Ectodermal cell (in vitro differentiated cells): Measurements from ENCODE around the gene LRRC74B.
"Not testable (repeated sequence)": the region's sequence is repeated elsewhere in the genome, so short reads cannot be mapped to it uniquely, and the experiment has no call there.

Experiments
- H3K27ac ChIP-seq: 2 replicates; pipeline ENCODE4 v1.7.0; 2013; ENCODE audit warnings: mild to moderate bottlenecking, low read depth, low read length; ENCODE audit not compliant: insufficient read depth, poor library complexity, severe bottlenecking
- H3K27me3 ChIP-seq: 2 replicates; pipeline ENCODE4 v1.7.0; 2013; ENCODE audit warnings: mild to moderate bottlenecking, low read length; ENCODE audit not compliant: insufficient read depth, control insufficient read depth, poor library complexity, severe bottlenecking
- H3K36me3 ChIP-seq: one replicate; pipeline ENCODE4 v1.7.0; 2013; ENCODE audit warnings: low read length; ENCODE audit not compliant: control insufficient read depth, insufficient read depth
- H3K4me1 ChIP-seq: one replicate; pipeline ENCODE4 v1.7.0; 2013; ENCODE audit warnings: low read length; ENCODE audit not compliant: control insufficient read depth, insufficient read depth
- H3K4me3 ChIP-seq: 2 replicates; pipeline ENCODE4 v1.7.0; 2013; ENCODE audit warnings: low read depth, low read length, control low read depth; ENCODE audit not compliant: insufficient read depth
- H3K9me3 ChIP-seq: 2 replicates; pipeline ENCODE4 v1.7.0; 2013; ENCODE audit warnings: mild to moderate bottlenecking, low read length, moderate library complexity; ENCODE audit not compliant: control insufficient read depth
- WGBS, 2 experiments: methylation state at CpG; one replicate each; pipeline ENCODE4 v1.1.7; 2013; ENCODE audit warnings: missing lambda C conversion rate in 2 of 2; 5-methylcytosine and 5-hydroxymethylcytosine counted together

LRRC74B gene

DNA sequence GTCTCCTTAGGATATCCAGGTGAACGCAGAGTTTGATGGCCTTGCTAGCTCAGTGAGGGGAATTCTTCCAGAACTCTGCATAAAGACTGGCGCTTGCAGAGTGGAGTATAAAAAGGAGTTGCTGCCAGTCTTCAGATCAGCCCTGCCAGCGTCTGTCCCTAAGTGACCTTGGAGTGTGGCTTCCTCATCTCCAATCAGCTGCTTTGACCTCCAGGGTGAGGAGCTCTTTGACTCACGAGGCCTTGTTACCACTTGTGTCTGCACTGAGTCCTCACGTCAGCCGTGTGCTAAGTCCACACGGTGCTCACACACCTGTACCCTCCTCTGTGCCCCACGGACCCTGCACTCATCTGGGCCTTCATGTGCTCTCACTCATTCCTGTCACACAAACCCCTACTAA, 14.6 kb downstream of the LRRC74B start:
- 96 to 100% methylated on average over 3 to 4 of the region's 8 CpGs for WGBS, 2 experiments
- not testable (repeated sequence) for H3K9me3 ChIP-seq, H3K27ac ChIP-seq, H3K4me3 ChIP-seq, H3K4me1 ChIP-seq, H3K27me3 ChIP-seq, H3K36me3 ChIP-seq

DNA sequence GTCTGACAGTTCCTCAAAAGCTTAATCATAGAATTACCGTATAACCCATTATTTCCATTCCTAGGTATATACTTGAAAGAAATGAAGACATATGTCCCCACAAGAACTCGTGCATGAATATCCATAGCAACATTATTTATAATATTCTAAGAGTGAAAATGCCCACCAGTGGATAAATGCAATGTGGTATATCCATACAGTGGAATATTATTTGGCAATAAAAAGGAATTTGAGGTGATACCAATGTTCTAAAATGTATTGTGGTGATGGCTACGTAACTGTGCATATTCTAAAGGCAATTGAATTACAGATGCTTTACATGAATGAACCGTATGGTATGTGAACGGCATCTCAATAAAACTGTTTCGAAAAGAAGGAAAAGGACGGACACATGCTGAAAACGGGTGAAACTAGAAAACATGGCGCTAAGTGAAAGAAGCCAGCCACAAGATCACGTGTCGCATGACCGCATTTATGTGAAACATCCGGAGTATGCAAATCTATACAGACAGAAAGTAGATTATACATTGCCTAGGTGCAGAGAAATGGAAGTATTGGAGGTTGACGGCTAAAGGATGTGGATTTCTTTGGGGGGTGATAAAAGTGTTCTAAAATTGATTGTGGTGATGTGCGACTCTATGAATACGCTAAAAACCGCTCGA, 16.0 kb downstream of the LRRC74B start:
- H3K9me3 ChIP-seq, H3K27me3 ChIP-seq, H3K4me3 ChIP-seq, H3K27ac ChIP-seq, H3K36me3 ChIP-seq, H3K4me1 ChIP-seq: not testable (repeated sequence)
- 91 to 97% methylated on average over 14 to 15 of the region's 18 CpGs for WGBS, 2 experiments

DNA sequence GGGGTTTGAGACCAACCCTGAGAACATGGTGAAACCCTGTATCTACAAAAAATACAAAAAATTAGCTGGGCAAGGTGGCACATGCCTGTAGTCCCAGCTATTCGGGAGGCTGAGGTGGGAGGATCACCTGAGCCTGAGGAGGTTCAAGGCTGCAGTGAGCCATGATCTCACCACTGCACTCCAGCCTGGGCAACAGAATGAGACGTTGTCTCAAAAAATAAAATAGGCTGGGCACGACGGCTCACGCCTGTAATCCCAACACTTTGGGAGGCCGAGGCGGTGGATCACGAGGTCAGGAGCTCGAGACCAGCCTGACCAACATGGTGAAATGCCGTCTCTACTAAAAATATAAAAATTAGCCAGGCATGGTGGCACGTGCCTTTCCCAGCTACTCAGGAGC, 18.7 kb downstream of the LRRC74B start:
- not testable (repeated sequence) for H3K4me1 ChIP-seq, H3K36me3 ChIP-seq, H3K4me3 ChIP-seq, H3K27me3 ChIP-seq, H3K9me3 ChIP-seq, H3K27ac ChIP-seq
- 91% methylated on average over 11 of the region's 11 CpGs for WGBS, 2 experiments

DNA sequence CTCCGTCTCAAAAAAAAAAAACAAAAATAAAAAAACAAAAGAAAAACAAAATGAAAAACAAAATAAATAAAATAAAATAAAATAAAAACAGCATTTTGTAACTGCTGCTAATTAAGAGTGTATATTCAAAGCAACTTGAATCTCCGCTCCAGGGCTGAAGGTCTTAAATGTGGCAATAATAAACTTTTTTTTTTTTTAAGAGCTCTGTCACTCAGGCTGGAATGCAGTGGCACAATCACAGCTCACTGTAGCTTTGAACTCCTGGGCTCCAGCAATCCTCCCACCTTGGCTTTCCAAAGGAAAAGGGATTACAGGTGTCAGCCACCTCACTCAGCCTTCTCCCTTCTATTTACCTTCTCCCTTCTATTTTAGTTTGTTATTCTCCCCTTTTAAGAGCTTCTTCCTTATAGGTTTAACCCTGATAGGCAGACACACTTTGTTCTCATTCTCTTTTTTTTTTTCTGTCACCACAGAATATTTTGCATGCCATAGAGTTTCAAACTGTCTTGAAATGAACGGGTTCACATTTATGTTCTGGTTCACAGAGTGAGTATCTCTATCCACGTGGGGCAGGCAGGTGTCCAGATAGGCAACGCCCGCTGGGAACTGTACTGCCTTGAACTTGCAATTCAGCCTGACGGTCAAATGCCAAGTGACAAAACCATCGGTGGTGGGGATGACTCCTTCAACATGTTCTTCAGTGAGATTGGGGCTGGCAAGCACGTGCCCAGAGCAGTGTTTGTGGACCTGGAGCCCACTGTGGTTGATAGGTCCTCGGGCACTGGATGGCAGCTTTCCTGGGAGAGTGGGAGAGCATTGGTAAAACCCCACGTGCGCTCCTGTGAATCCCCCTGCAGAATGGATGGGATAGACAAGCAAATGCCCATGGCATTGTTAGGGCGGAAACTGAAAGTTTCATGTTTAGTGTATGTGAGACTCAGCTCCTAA, 19.4 kb downstream of the LRRC74B start:
- Histone ChIP-seq H3K4me1 (no peaks in the 10 kb centered on the region), H3K4me3 (no peak overlapping the region), H3K27ac (no peak overlapping the region), H3K27me3 (no peaks in the 10 kb centered on the region), H3K9me3 (no peaks in the 10 kb centered on the region), H3K36me3 (no peaks in the 10 kb centered on the region)
- WGBS, 2 experiments: 82 to 84% methylated on average over 12 to 13 of the region's 13 CpGs

DNA sequence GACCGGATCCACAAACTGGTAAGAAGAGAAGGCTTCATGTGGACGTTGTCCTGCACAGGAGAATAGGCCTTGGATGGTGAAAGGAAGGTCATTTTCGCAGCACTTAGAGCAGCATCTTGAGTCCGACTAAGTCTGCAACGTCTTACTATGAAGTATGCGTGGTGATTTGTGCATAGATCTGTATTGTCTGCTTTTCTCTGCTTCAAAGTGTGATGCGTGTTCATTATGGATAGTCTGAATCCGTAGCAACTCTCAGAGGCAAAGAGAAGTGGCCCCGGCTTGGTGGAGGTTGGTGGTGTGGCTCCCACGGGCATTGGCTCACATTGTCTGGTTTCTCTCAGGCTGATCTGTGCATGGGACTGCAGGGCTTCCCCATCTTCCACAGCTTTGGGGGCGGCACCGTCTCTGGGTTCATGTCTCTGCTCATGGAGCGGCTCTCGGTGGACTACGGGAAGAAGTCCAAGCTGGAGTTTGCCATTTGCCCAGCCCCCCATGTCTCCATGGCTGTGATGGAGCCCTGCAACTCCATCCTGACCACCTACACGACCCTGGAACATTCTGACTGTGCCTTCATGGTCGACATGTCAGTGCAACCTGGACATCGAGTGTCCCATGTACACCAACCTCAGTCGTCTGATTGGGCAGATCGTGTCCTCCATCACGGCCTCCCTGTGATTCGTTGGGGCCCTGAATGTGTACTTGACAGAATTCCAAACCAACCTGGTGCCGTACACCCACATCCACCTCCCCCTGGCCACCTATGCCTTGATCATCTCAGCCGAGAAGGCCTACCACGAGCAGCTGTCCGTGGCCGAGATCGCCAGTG, 21.5 kb downstream of the LRRC74B start:
- Histone ChIP-seq H3K27ac (no peak overlapping the region), H3K36me3 (no peaks in the 10 kb centered on the region), H3K9me3 (no peaks in the 10 kb centered on the region), H3K4me3 (no peak overlapping the region), H3K4me1 (no peaks in the 10 kb centered on the region), H3K27me3 (no peaks in the 10 kb centered on the region)
- 89 to 90% methylated on average over 28 of the region's 28 CpGs for WGBS, 2 experiments

DNA sequence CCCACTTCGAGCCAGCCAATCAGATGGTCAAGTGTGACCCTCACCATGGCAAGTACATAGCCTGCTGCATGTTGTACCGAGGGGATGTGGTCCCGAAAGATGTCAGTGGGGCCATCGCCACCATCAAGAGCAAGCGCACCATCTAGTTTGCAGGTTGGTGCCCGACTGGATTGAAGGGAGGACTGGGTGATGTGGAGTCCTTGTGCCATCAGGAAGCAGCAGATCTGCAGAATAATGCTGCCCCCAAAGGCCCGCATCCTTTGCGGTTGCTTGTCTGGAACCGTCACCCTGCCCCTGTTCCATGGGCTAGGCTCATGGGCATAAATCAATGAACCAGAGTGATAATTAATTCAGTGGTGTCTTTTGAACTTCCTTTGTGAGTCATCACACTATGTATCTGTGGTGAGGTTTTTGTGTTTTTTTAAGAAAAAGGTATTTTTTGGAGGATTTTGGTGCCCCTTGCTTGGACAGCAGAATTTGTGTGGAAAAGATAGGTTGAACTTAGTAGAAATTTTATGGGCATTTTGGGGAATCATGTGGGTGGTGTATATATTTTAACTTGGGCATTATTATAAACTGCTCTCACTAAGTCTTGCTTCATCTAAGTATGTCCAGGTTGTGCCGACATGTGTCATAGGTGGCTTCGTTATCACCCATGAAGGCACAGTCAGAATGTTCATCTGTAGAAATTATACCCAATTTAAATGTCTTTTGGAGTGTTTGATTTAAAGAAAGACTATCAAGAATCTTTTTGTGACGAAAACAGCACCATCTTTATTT, 22.3 kb downstream of the LRRC74B start:
- no peaks in the 10 kb centered on the region for H3K4me1 ChIP-seq
- no peak overlapping the region for H3K27ac ChIP-seq
- H3K36me3 ChIP-seq: no peaks in the 10 kb centered on the region
- no peaks in the 10 kb centered on the region for H3K9me3 ChIP-seq
- 95 to 96% methylated on average over 12 of the region's 12 CpGs for WGBS, 2 experiments
- H3K4me3 ChIP-seq: no peak overlapping the region
- no peaks in the 10 kb centered on the region for H3K27me3 ChIP-seq

DNA sequence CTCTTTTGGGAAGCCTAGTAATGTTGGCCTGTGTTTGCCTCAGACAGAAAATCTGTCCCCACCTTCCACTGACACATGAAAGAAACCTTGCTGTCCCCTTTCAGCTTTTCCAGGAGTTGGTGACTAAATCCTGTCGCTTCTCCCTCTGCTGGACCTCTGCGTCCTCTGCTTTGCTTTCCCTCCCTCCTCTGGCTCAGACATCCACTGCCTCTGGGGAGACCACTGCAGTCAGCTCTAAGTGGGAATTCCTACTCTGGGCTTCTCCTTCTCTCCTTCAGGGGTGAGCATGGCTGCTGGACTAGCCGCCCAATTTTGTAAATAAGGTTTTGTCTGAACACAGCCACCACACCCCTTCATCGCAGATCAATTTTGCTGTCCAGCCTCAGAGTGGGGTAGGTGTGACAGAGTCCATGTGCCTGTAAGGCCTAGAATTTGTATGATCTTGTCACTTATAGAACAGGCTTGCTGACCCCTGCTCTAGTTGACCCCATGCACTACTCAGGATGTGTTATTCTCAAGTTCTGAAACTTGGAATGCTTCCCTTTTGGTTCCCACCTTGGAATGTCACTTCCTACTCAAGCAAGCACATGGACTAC, 23.0 kb downstream of the LRRC74B start:
- Histone ChIP-seq H3K27me3 (no peaks in the 10 kb centered on the region), H3K4me3 (no peak overlapping the region), H3K36me3 (no peaks in the 10 kb centered on the region), H3K27ac (no peak overlapping the region), H3K4me1 (no peaks in the 10 kb centered on the region), H3K9me3 (no peaks in the 10 kb centered on the region)
- 75 to 78% methylated on average over 4 of the region's 4 CpGs for WGBS, 2 experiments

DNA sequence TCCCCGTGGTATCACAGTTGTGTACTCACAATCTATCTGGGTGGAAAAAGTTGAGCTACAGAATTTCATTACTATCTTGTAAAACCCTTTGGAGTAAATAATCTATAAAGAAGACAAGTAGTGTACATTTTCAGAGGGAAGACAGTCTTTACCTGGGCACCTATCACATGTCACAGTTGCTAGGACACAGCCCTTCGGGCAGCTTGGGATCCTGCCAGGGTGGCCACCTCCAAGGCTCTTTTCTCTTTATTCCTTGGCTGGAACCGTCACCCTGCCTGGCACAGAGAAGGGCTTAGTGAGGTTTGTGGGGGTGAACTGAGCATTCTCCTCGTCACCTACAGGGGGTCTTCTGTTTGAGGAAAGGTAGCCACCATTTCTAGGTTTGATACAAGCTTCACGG, 23.6 kb downstream of the LRRC74B start:
- 68 to 78% methylated on average over 5 of the region's 5 CpGs for WGBS, 2 experiments
- H3K27ac ChIP-seq: no peak overlapping the region
- H3K4me1 ChIP-seq: no peaks in the 10 kb centered on the region
- H3K27me3 ChIP-seq: no peaks in the 10 kb centered on the region
- H3K36me3 ChIP-seq: no peaks in the 10 kb centered on the region
- H3K9me3 ChIP-seq: no peaks in the 10 kb centered on the region
- no peak overlapping the region for H3K4me3 ChIP-seq

DNA sequence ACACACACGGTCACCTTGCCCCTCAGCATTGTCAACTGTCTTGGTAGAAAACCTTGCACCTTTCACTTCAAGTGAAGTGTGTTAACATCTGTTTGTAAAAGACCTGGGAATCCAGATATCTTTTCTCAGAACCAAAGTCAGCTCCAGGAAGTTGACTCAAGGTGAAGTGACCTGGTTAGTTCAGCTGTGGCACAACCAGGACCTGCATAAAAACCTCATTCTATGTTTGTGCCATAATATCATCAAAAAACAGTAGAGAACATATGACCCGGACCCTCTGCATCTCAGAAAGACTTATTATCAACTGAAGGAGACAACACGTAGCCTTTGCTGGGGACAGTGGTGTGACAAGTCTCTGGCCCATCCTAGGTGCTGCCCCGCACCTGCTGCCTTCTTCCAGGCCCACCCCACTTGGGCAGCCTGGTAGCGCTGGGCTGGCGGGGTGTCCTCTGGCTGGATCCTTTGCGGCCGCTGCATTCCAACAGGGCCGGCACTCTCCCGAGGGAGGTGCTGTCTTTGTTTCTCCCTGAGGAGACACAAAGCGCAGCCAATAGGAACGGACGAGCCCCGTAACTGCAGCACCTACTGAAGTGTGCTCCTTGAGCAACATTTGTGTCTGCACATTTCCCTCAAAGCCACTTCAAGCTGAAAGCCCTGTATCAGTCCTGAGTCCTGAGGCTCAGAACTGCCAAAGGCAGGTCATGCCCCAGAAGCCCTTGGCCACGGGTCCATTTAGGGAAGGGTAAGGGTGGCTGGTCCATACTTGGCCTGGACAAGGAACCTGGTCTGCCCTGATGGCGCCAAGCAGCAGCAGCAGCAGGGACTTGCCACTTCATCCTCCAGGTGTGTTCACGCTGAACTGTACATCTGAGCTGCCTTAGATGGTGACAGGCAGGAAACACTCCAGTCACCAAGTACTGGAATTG, 25.2 kb downstream of the LRRC74B start:
- no peaks in the 10 kb centered on the region for H3K9me3 ChIP-seq
- no peaks in the 10 kb centered on the region for H3K27me3 ChIP-seq
- H3K27ac ChIP-seq: no peak overlapping the region
- no peaks in the 10 kb centered on the region for H3K36me3 ChIP-seq
- WGBS, 2 experiments: 91 to 92% methylated on average over 17 of the region's 17 CpGs
- H3K4me1 ChIP-seq: no peaks in the 10 kb centered on the region
- H3K4me3 ChIP-seq: no peak overlapping the region
